Astrocyte (in vitro differentiated cells and primary cell): ENCODE results near the gene LIPJ.

Source experiments
- CTCF ChIP-seq: IDR thresholded peaks from 2 replicates; pipeline ENCODE4 v1.5.1; 2011; ENCODE audit warnings: low read depth, mild to moderate bottlenecking, inconsistent platforms, low read length, moderate library complexity; ENCODE audit not compliant: insufficient read depth
- EZH2 ChIP-seq: IDR thresholded peaks from 2 replicates; pipeline ENCODE4 v1.6.1; 2012; ENCODE audit warnings: mild to moderate bottlenecking, low read length, inconsistent platforms; ENCODE audit not compliant: insufficient read depth

- TF ChIP-seq EZH2, result no peak
- TF ChIP-seq CTCF, result no peak
Observed at GRCh38 chr10:88620441-88620840, 33.9 kb downstream of the LIPJ start.
